ENCODE results near the gene THSD7A.

The THSD7A gene, protein sequence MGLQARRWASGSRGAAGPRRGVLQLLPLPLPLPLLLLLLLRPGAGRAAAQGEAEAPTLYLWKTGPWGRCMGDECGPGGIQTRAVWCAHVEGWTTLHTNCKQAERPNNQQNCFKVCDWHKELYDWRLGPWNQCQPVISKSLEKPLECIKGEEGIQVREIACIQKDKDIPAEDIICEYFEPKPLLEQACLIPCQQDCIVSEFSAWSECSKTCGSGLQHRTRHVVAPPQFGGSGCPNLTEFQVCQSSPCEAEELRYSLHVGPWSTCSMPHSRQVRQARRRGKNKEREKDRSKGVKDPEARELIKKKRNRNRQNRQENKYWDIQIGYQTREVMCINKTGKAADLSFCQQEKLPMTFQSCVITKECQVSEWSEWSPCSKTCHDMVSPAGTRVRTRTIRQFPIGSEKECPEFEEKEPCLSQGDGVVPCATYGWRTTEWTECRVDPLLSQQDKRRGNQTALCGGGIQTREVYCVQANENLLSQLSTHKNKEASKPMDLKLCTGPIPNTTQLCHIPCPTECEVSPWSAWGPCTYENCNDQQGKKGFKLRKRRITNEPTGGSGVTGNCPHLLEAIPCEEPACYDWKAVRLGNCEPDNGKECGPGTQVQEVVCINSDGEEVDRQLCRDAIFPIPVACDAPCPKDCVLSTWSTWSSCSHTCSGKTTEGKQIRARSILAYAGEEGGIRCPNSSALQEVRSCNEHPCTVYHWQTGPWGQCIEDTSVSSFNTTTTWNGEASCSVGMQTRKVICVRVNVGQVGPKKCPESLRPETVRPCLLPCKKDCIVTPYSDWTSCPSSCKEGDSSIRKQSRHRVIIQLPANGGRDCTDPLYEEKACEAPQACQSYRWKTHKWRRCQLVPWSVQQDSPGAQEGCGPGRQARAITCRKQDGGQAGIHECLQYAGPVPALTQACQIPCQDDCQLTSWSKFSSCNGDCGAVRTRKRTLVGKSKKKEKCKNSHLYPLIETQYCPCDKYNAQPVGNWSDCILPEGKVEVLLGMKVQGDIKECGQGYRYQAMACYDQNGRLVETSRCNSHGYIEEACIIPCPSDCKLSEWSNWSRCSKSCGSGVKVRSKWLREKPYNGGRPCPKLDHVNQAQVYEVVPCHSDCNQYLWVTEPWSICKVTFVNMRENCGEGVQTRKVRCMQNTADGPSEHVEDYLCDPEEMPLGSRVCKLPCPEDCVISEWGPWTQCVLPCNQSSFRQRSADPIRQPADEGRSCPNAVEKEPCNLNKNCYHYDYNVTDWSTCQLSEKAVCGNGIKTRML (N-terminal part only)

DNA sequence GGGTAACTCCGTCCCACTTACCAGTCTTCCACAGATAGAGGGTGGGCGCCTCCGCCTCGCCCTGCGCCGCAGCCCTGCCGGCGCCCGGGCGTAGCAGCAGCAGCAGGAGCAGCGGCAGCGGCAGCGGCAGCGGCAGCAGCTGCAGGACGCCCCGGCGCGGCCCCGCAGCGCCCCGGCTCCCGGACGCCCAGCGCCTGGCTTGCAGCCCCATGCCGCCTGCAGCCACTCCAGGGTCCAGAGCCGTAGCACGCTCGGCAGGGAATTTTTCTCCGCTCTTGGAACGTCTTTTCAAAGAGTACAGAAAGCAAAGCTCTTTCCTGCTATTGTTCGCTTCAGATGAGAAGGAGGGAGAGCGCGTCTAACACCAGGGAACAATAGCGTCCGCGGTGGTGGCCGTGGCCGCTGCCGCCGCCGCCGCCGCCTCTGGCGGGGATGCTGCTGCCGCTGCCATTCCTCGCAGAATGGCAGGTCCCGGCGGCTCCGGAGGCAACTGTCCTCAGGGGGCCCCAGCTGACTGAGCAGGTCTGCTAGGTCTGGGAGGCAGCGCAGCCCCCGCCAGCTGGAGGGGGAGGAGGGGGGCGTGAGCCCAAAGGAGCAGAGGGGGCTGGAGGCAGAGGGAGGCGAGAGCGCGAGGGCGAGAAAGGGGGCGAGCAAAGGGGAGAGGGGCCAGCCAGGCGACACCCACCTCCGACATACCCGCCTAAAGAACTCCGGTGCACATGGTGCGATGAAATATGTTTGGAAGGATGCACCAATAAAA is at the start of gene THSD7A:
TSS of gene THSD7A (minus strand) at position 463 of the 760 bp plus-strand sequence. CDS start at position 211, 252 bp downstream.
- no peak for DNase-seq

DNA sequence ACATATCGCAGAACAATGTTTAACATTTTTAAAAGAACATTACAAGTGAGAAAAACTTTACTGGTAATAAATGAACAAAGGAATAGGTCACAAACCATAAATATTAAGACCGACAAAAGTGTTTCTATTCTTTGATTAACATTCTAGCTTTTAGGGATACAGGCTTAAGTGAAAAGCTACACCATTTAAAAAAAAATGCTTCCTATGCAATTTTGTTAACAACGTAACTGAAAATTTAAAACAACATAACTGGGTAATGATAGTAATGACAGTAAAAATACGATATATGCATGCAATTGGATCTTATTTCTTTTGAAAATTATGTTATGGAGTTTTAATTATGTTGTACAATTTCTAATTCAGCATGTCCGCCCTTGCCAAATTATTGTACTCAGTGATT is 49.7 kb upstream of the THSD7A start:
- DNase-seq, result no peak

- DNase-seq, result no peak
Observed at GRCh38 chr7:11875635-11876034, 43.6 kb upstream of the THSD7A start.

GRCh38 chr7:11865671-11866070 is 33.7 kb upstream of the THSD7A start:
- DNase-seq, result no peak

GRCh38 chr7:11858622-11859302 is 26.8 kb upstream of the THSD7A start:
- no peak for DNase-seq

DNA sequence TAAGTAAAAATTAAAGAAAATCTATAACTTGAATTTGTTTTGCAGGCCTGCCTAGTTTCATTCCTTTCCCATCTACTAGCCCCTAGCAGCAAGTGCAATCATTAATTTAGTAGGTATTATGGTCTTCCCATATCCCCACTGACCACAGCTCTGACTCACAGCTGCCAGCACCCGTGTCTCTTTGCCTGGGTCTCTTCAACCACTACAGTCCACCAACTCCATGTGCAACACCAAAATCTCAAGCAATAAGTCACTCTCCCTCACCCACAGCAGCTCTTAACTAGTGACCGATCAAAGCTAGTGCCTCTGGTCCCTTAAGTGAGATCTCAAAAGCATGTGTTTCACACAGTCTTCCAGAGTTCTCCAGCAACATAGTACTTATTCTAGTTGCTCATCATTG is 26.0 kb upstream of the THSD7A start:
- DNase-seq, result no peak

- no peak for DNase-seq
Observed at GRCh38 chr7:11848251-11848650, 16.3 kb upstream of the THSD7A start.

GRCh38 chr7:11847336-11847735 is 15.3 kb upstream of the THSD7A start:
- no peak for DNase-seq

DNA sequence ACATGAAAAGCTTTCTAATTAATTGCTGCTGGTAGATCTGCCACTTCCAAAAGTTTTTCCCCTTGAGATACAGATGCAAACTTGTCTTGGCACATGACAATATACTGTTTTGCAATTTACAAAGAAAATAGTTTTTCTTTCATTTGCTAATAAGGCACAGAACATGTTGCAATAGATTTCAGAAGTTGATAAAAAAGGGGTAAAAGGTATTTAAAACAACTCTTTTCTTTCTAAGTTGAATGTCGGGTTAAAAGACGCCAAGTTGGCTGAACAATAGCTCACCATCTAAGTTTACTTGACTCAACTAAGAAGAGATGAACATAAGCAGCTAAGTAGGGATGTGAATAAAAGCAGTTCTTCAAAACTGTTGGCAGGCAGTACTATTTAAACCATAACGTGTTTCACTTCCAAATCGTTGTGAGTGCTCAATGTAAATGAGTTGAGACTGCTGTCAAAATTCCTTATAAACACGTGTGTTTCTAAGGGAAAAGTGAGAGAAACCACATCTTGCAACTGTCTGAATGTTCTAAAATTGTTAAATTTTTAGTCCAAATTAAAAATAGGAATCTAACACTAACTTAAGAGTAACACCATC is 14.5 kb upstream of the THSD7A start:
- no peak for DNase-seq

- no peak for DNase-seq
Observed at GRCh38 chr7:11843113-11843765, 11.2 kb upstream of the THSD7A start.

GRCh38 chr7:11841657-11842056 is 9.7 kb upstream of the THSD7A start:
- DNase-seq, result no peak

DNA sequence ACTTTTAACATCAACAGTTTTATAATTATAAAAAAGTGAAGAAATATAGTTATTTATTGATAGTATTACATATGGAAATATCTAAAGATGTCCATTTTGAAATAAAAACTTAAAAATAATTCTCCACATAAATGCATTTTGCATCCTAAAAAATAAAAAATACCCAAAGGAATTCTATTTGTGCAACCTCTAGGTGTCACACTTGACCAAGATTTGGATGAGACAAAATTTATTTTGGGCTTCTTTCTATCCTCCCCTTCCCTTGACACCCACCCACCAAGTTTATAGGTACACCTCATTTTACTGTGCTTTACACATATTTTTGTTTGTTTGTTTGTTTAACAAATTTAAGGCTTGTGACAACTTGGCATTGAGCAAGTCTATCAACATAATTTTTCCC is 3.3 kb upstream of the THSD7A start:
- DNase-seq, result no peak

DNA sequence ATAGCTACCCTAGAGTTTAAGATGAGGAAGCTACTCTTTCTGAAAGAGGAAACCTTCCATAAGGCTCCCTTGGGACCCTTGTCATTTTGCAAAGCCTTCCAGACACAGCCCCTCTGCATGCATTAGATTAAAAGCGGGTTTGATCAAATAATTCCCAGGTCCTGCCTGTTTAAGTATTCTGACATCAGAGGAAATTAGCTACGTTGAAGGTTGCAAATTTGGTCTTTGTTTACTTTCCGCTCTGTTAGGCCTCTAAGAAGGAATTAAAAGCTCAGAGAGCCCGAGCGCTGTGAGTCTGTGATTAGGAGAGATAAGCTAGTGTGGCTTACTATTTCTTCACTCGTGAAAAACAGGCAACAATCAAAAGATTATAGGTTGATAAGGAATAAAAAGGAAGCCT is 1.4 kb upstream of the THSD7A start:
- no peak for DNase-seq

- no peak for DNase-seq
Observed at GRCh38 chr7:11831156-11831735, 752 bp downstream of the THSD7A start.

- no peak for DNase-seq
Observed at GRCh38 chr7:11830582-11831155, 1.3 kb downstream of the THSD7A start.

GRCh38 chr7:11829954-11830353 is 2.0 kb downstream of the THSD7A start:
- DNase-seq, result no peak

DNA sequence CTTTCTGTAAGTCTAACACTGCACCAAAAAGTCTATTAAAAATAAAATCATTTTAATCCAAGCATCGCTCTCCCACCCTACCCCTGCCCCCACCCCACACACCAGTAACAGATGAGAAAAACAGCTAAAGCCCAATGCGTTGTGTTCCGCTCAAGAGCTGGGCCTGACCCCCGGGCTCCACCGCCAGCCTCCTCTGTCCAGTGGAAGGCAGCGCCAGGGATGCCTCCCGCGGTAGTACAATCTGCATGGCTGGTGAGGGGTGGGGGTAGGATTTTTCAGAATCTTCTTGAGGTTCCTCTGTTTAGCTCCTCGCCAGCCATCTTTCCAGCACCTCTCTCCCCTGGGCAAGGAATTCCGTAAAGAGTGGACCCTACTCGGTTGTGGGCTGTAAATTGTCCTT is 12.1 kb downstream of the THSD7A start:
- DNase-seq, result no peak

- no peak for DNase-seq
Observed at GRCh38 chr7:11819271-11819670, 12.7 kb downstream of the THSD7A start.

DNA sequence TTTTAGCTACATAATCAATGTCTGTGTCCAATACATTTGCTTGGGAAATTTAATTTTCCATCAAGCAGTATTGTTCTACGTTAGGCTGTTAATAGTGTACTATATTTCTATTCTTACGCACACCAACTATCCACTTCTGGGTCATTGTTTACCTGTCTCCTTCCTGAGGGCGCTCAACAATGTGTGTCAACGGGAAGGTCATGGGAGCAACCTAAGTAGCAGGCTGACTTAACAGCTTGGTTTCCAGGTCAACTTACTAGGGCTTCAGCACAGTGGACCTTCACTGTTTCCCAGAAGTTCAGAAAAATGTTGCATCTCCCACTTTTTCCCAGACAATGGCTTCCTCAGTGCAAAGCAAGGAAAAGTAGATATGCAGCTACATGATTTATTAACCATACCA is 13.7 kb downstream of the THSD7A start:
- no peak for DNase-seq

- no peak for DNase-seq
Observed at GRCh38 chr7:11817111-11817740, 14.8 kb downstream of the THSD7A start.

Measured in stimulated activated naive CD4-positive, alpha-beta T cell treated with Interleukin-2 at 50 U/mL for 16 hours (primary cell).